ENCODE measurements around the gene LPIN1. TPM values are rescaled to one million over a fixed set of nuclear protein-coding genes. Genes with fewer than 3 reads are reported as not detected.
A peak's percentile ranks its signal among the peaks of the same experiment; 100 is the strongest.

LPIN1 gene
- total and polyA plus RNA-seq, 2 of the 13 experiments (the other 11 are each of a cell fraction or from before 2014, with no cell fraction given): 9.7 to 19.4 TPM

DNA sequence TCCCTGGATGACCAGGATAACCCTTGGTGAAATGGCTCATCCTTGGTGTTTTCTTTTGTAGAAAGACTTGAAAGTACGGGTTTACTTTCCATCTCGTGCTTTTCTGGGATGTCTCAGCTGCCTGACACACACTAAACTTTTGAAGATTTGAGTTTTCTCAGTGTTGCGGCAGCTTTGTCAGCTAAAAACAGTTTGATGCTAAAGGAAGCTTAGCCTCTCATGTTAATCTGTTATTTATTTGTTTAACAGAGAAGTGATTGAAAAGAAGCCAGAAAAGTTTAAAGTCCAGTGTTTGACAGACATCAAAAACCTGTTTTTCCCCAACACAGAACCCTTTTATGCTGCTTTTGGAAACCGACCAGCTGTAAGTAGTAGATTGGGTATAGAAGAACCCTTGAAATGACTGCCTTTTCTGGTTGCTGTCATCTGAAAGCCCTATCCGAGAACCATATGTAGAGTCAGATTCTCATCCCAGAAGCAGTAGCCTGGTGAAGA, 72.8 kb downstream of the LPIN1 start (continued):
- TF ChIP-seq, protein P1, sequence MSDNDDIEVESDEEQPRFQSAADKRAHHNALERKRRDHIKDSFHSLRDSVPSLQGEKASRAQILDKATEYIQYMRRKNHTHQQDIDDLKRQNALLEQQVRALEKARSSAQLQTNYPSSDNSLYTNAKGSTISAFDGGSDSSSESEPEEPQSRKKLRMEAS (IDR thresholded peaks at IDR 0.05): peak; percentile 47; the same call in 1 of the 2 replicates
- TF ChIP-seq ZNF263 (CRISPR knock-in tag; IDR thresholded peaks at IDR 0.05): no peak
- TF ChIP-seq, protein P2, sequence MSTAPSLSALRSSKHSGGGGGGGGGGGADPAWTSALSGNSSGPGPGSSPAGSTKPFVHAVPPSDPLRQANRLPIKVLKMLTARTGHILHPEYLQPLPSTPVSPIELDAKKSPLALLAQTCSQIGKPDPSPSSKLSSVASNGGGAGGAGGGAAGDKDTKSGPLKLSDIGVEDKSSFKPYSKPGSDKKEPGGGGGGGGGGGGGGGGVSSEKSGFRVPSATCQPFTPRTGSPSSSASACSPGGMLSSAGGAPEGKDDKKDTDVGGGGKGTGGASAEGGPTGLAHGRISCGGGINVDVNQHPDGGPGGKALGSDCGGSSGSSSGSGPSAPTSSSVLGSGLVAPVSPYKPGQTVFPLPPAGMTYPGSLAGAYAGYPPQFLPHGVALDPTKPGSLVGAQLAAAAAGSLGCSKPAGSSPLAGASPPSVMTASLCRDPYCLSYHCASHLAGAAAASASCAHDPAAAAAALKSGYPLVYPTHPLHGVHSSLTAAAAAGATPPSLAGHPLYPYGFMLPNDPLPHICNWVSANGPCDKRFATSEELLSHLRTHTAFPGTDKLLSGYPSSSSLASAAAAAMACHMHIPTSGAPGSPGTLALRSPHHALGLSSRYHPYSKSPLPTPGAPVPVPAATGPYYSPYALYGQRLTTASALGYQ (CRISPR knock-in tag; IDR thresholded peaks at IDR 0.05): peak; percentile 89; the same call in 1 of the 2 replicates
- TF ChIP-seq, protein P3, sequence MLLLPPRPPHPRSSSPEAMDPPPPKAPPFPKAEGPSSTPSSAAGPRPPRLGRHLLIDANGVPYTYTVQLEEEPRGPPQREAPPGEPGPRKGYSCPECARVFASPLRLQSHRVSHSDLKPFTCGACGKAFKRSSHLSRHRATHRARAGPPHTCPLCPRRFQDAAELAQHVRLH (CRISPR knock-in tag; IDR thresholded peaks at IDR 0.05; ENCODE audit: borderline replicate concordance, low read depth): peak; percentile 40; the same call in 1 of the 2 replicates
- 0 out of 2 replicates have a peak, but pooled peaks have one; percentile 46 for TF ChIP-seq NKX3-1 (CRISPR knock-in tag; IDR thresholded peaks at IDR 0.05)
- no peak for TF ChIP-seq SALL2 (CRISPR knock-in tag; IDR thresholded peaks at IDR 0.05)
- TF ChIP-seq RARA (CRISPR knock-in tag; IDR thresholded peaks at IDR 0.05): peak; percentile 74; the same call in 1 of the 2 replicates
- TF ChIP-seq, protein P4, sequence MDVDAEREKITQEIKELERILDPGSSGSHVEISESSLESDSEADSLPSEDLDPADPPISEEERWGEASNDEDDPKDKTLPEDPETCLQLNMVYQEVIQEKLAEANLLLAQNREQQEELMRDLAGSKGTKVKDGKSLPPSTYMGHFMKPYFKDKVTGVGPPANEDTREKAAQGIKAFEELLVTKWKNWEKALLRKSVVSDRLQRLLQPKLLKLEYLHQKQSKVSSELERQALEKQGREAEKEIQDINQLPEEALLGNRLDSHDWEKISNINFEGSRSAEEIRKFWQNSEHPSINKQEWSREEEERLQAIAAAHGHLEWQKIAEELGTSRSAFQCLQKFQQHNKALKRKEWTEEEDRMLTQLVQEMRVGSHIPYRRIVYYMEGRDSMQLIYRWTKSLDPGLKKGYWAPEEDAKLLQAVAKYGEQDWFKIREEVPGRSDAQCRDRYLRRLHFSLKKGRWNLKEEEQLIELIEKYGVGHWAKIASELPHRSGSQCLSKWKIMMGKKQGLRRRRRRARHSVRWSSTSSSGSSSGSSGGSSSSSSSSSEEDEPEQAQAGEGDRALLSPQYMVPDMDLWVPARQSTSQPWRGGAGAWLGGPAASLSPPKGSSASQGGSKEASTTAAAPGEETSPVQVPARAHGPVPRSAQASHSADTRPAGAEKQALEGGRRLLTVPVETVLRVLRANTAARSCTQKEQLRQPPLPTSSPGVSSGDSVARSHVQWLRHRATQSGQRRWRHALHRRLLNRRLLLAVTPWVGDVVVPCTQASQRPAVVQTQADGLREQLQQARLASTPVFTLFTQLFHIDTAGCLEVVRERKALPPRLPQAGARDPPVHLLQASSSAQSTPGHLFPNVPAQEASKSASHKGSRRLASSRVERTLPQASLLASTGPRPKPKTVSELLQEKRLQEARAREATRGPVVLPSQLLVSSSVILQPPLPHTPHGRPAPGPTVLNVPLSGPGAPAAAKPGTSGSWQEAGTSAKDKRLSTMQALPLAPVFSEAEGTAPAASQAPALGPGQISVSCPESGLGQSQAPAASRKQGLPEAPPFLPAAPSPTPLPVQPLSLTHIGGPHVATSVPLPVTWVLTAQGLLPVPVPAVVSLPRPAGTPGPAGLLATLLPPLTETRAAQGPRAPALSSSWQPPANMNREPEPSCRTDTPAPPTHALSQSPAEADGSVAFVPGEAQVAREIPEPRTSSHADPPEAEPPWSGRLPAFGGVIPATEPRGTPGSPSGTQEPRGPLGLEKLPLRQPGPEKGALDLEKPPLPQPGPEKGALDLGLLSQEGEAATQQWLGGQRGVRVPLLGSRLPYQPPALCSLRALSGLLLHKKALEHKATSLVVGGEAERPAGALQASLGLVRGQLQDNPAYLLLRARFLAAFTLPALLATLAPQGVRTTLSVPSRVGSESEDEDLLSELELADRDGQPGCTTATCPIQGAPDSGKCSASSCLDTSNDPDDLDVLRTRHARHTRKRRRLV (CRISPR knock-in tag; IDR thresholded peaks at IDR 0.05): no peak
- TF ChIP-seq TBP (CRISPR knock-in tag; IDR thresholded peaks at IDR 0.05): no peak
- TF ChIP-seq ZNF672 (CRISPR knock-in tag; IDR thresholded peaks at IDR 0.05): no peak
- TF ChIP-seq FOXK1 (CRISPR knock-in tag; IDR thresholded peaks at IDR 0.05; ENCODE audit: borderline replicate concordance, low read depth): peak; percentile 76; the same call in 1 of the 2 replicates
- TF ChIP-seq ZNF550 (CRISPR knock-in tag; IDR thresholded peaks at IDR 0.05; ENCODE audit: borderline replicate concordance): no peak
- TF ChIP-seq, protein P5, sequence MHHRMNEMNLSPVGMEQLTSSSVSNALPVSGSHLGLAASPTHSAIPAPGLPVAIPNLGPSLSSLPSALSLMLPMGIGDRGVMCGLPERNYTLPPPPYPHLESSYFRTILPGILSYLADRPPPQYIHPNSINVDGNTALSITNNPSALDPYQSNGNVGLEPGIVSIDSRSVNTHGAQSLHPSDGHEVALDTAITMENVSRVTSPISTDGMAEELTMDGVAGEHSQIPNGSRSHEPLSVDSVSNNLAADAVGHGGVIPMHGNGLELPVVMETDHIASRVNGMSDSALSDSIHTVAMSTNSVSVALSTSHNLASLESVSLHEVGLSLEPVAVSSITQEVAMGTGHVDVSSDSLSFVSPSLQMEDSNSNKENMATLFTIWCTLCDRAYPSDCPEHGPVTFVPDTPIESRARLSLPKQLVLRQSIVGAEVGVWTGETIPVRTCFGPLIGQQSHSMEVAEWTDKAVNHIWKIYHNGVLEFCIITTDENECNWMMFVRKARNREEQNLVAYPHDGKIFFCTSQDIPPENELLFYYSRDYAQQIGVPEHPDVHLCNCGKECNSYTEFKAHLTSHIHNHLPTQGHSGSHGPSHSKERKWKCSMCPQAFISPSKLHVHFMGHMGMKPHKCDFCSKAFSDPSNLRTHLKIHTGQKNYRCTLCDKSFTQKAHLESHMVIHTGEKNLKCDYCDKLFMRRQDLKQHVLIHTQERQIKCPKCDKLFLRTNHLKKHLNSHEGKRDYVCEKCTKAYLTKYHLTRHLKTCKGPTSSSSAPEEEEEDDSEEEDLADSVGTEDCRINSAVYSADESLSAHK (CRISPR knock-in tag; IDR thresholded peaks at IDR 0.05; ENCODE audit: borderline replicate concordance): no peak
- TF ChIP-seq ZNF335 (CRISPR knock-in tag; IDR thresholded peaks at IDR 0.05): 0 out of 2 replicates have a peak, but pooled peaks have one; percentile 38
- TF ChIP-seq AKAP8 (CRISPR knock-in tag; IDR thresholded peaks at IDR 0.05): 0 out of 2 replicates have a peak, but pooled peaks have one; percentile 19
- peak; percentile 65; the same call in 1 of the 2 replicates for TF ChIP-seq ZSCAN9 (CRISPR knock-in tag; IDR thresholded peaks at IDR 0.05; ENCODE audit: borderline replicate concordance)
- 0 out of 2 replicates have a peak, but pooled peaks have one; percentile 33 for TF ChIP-seq SNAPC2 (CRISPR knock-in tag; IDR thresholded peaks at IDR 0.05)
- TF ChIP-seq ZNF484 (CRISPR knock-in tag; IDR thresholded peaks at IDR 0.05; ENCODE audit: borderline replicate concordance, low read depth): no peak
- peak; percentile 70; the same call in 1 of the 2 replicates for TF ChIP-seq HOXD1 (CRISPR knock-in tag; IDR thresholded peaks at IDR 0.05)
- TF ChIP-seq ZNF3 (CRISPR knock-in tag; IDR thresholded peaks at IDR 0.05): no peak
- no peak for TF ChIP-seq GLI4 (CRISPR knock-in tag; IDR thresholded peaks at IDR 0.05; ENCODE audit: borderline replicate concordance)
